K562 (cell line): Measurements from ENCODE around the gene IDUA. TPM values are rescaled to one million over a fixed set of nuclear protein-coding genes. Genes with fewer than 3 reads are reported as not detected.

Experiments used
- ARID4B ChIP-seq: sonication (generic); formaldehyde crosslinking; IDR thresholded peaks from 2 replicates; pipeline ENCODE4 v1.8.0; 2022; ENCODE audit warnings: mild to moderate bottlenecking, missing genetic modification reagents
- CGGBP1 ChIP-seq: fragments of 250-450 bp; sonication (Bioruptor Pico); IDR thresholded peaks from 2 replicates; pipeline ENCODE4 v1.9.0; 2021; ENCODE audit warnings: mild to moderate bottlenecking
- CXXC5 ChIP-seq: fragments of 250-450 bp; sonication (Bioruptor Pico); IDR thresholded peaks from 2 replicates; pipeline ENCODE4 v1.8.0; 2022; ENCODE audit warnings: inconsistent platforms, mild to moderate bottlenecking, moderate library complexity
- DACH1 ChIP-seq: fragments of 450-650 bp; IDR thresholded peaks from 2 replicates; pipeline ENCODE4 v1.6.1; 2018; ENCODE audit not compliant: partially characterized antibody
- GTF2E2 ChIP-seq: fragments of 200-800 bp; sonication (Bioruptor generic); IDR thresholded peaks from 2 replicates; pipeline ENCODE4 v1.6.1; 2016; ENCODE audit warnings: missing genetic modification characterization, missing compliant biosample characterization
- KDM4B ChIP-seq, 2 experiments: fragments of 450-650 bp in 1 of 2; sonication (generic) in 1 of 2; IDR thresholded peaks; 2 replicates each; pipeline ENCODE4 v1.6.1; 2016 to 2017; ENCODE audit warnings: borderline replicate concordance in 2 of 2, antibody characterized with exemption in 1 of 2, low read depth in 1 of 2, mild to moderate bottlenecking in 1 of 2
- LEF1 ChIP-seq: fragments of 450-650 bp; IDR thresholded peaks from 2 replicates; pipeline ENCODE4 v1.6.1; 2016; ENCODE audit warnings: mild to moderate bottlenecking
- MECOM ChIP-seq: fragments of 250-450 bp; sonication (Bioruptor Pico); IDR thresholded peaks from 2 replicates; pipeline ENCODE4 v1.8.0; 2022; ENCODE audit warnings: inconsistent platforms
- MXD1 ChIP-seq: fragments of 250-450 bp; sonication (Bioruptor Pico); IDR thresholded peaks from 2 replicates; pipeline ENCODE4 v1.8.0; 2021; ENCODE audit warnings: borderline replicate concordance, mild to moderate bottlenecking, moderate library complexity; ENCODE audit not compliant: poor library complexity, severe bottlenecking
- PHB2 ChIP-seq: fragments of 450-650 bp; IDR thresholded peaks from 2 replicates; pipeline ENCODE4 v1.6.1; 2017; ENCODE audit warnings: low read depth
- RBBP5 ChIP-seq: fragments of 200-600 bp; sonication (generic); IDR thresholded peaks from 2 replicates; pipeline ENCODE4 v1.6.1; 2012; ENCODE audit warnings: borderline replicate concordance, mild to moderate bottlenecking, low read length, control low read depth, inconsistent platforms; ENCODE audit not compliant: insufficient read depth, poor library complexity, severe bottlenecking
- RCOR1 ChIP-seq, 2 experiments: IDR thresholded peaks; 2 replicates each; pipeline ENCODE4 v1.6.1; 2012; ENCODE audit warnings: low read depth in 2 of 2, low read length in 2 of 2, borderline replicate concordance in 1 of 2, improper control_type of control experiment in 1 of 2
- TCF7L2 ChIP-seq: fragments of 150-350 bp; IDR thresholded peaks from 2 replicates; pipeline ENCODE4 v1.6.1; 2016; ENCODE audit warnings: low read depth, mild to moderate bottlenecking, low read length, moderate library complexity
- VEZF1 ChIP-seq: fragments of 200-800 bp; sonication (Bioruptor generic); IDR thresholded peaks from 2 replicates; pipeline ENCODE4 v1.6.1; 2017; ENCODE audit warnings: missing genetic modification characterization, missing compliant biosample characterization
- ZNF41 ChIP-seq: fragments of 250-450 bp; sonication (Bioruptor Pico); conservative IDR thresholded peaks from 2 replicates; pipeline ENCODE4 v1.4.0; 2020; ENCODE audit warnings: mild to moderate bottlenecking
- polyA plus RNA-seq, 8 experiments: library from polyadenylated mRNA; depleted of rRNA in 4 of 8; stranded (reverse) in 5 of 8; unstranded in 3 of 8; fragments of >200 nt; fragmentation: Nextera tagmentation in 2 of 8; fragmentation: Illumina TruSeq in 1 of 8; extraction: Ambion mirVana in 2 of 8; extraction: Trizol in 1 of 8; gene quantifications; 2 replicates each; pipeline versions ENCODE4 v1.2.1 to v1.2.3, GENCODE V29; 2011 to 2014; ENCODE audit warnings: inconsistent platforms in 1 of 8, missing spikeins in 1 of 8
- total RNA-seq, 7 experiments: library from RNA; depleted of rRNA in 6 of 7; stranded (reverse); fragments of >200 nt in 6 of 7; fragmentation: Illumina TruSeq in 2 of 7; extraction: Trizol in 2 of 7; gene quantifications; 2 replicates each; pipeline versions ENCODE4 v1.2.1 to v1.2.3, GENCODE V29; 2011 to 2021; ENCODE audit warnings: low replicate concordance in 1 of 7
- TF ChIP-seq, protein P1 (sequence below): fragments of 450-650 bp; IDR thresholded peaks from 2 replicates; pipeline ENCODE4 v1.6.1; 2017; ENCODE audit warnings: antibody characterized with exemption

IDUA gene
- total and polyA plus RNA-seq, 9 of the 15 experiments (the other 6 are each of a cell fraction or from before 2014, with no cell fraction given) = 0.04 to 16.1 (median 1.2) TPM

DNA sequence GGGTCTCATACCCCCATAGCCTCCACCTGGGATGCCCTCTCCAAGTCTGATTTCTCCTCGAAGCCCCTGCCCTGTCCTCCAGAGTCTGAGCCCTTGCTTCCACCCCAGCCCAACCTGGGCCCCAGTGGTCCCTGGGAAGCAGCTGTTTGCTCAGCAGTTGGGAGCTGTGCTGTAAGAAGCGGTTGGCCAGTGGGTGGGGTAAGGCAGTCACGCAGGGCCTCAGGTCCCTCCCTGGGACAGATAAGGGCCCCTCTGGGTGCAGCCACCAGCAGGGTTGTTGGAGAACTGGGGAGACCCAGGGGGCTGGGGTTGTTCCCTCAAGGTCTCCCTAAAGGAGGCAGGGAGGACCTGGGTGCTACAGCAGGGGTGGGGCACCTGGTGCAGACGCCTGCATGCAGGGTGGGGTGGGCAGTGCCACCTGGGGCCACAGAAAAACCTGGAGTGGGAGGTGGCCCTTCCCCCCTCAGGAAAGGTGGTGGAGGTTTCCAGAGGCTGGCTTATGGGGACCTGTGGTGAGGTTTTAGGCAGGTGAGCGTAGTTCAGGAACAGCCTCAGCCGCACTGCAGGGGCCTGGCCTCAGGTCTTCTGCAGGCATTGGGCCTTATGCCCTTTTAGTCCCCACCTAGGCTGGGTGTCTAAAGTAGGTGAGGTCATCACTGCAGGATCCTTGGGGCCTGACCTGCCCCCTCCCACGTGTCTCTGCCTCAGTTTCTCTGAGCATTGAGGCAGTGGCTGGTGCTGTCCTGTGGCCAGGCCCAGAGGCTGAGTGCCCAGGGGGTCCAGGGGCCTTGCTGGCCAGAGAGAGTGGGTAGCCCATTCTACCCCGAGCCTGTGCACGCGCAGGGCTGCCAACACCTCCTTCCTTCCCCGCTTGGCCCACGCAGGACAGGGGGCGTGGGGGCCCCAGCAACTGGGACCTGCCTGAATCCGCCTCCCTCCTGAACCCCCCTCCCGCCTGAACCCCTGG is 9.5 kb downstream of the IDUA start (continued):
- peak; percentile 80 for TF ChIP-seq VEZF1 (CRISPR knock-in tag)
- TF ChIP-seq TCF7L2 = 0 out of 2 replicates have a peak, but pooled peaks have one; percentile 18
- TF ChIP-seq LEF1 = peak; percentile 65
- TF ChIP-seq, protein P1, sequence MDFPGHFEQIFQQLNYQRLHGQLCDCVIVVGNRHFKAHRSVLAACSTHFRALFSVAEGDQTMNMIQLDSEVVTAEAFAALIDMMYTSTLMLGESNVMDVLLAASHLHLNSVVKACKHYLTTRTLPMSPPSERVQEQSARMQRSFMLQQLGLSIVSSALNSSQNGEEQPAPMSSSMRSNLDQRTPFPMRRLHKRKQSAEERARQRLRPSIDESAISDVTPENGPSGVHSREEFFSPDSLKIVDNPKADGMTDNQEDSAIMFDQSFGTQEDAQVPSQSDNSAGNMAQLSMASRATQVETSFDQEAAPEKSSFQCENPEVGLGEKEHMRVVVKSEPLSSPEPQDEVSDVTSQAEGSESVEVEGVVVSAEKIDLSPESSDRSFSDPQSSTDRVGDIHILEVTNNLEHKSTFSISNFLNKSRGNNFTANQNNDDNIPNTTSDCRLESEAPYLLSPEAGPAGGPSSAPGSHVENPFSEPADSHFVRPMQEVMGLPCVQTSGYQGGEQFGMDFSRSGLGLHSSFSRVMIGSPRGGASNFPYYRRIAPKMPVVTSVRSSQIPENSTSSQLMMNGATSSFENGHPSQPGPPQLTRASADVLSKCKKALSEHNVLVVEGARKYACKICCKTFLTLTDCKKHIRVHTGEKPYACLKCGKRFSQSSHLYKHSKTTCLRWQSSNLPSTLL = no peak
- TF ChIP-seq GTF2E2 = no peak
- TF ChIP-seq RBBP5 = no peak
- TF ChIP-seq PHB2 = no peak
- no peak; a peak in 1 of 4 replicates for TF ChIP-seq KDM4B (IDR thresholded peaks at IDR 0.05; ENCODE audit: borderline replicate concordance in 2 of 2, low read depth in 1 of 2)
- TF ChIP-seq ZNF41 (CRISPR knock-in tag) = 0 out of 2 replicates have a peak, but pooled peaks have one; percentile 32
- TF ChIP-seq MECOM = no peak
- TF ChIP-seq ARID4B (CRISPR knock-in tag) = peak; percentile 29; the same call in 1 of the 2 replicates
- peak; percentile 78 for TF ChIP-seq DACH1
- TF ChIP-seq MXD1 (CRISPR knock-in tag) = no peak
- TF ChIP-seq CGGBP1 (CRISPR knock-in tag) = 0 out of 2 replicates have a peak, but pooled peaks have one; percentile 11
- peak; percentile 88 for TF ChIP-seq CXXC5 (CRISPR knock-in tag)
- peak in 1 of 2 experiments; percentile 64; a peak in 1 of 4 replicates for TF ChIP-seq RCOR1 (IDR thresholded peaks at IDR 0.05; ENCODE audit: borderline replicate concordance in 1 of 2, low read depth in 2 of 2, low read length in 2 of 2)
